DMS 273 (cell line): ENCODE measurements around the gene PRMT7.

Source experiments
- DNase-seq: peaks from one replicate; lab custom pipeline; 2025; ENCODE audit not compliant: unreplicated experiment; lab: John Stamatoyannopoulos, UW

PRMT7 gene

GRCh38 chr16:68361485-68361884 is 50.7 kb downstream of the PRMT7 start:
- no peak for DNase-seq

- DNase-seq: peak; percentile 57
Observed at GRCh38 chr16:68362262-68362913, 51.6 kb downstream of the PRMT7 start.

- DNase-seq: peak; percentile 39
Observed at GRCh38 chr16:68362947-68363657, 52.3 kb downstream of the PRMT7 start.

- no peak for DNase-seq
Observed at GRCh38 chr16:68363658-68364521, 53.1 kb downstream of the PRMT7 start.

GRCh38 chr16:68364561-68364998 is 53.8 kb downstream of the PRMT7 start:
- peak; percentile 48 for DNase-seq

GRCh38 chr16:68365167-68365817 is 54.5 kb downstream of the PRMT7 start:
- DNase-seq: peak; percentile 53

- DNase-seq: peak; percentile 88
Observed at GRCh38 chr16:68366062-68366461, 55.2 kb downstream of the PRMT7 start.

GRCh38 chr16:68367030-68367429 is 56.2 kb downstream of the PRMT7 start:
- peak; percentile 66 for DNase-seq

- no peak for DNase-seq
Observed at GRCh38 chr16:68367440-68367839, 56.6 kb downstream of the PRMT7 start.

- no peak for DNase-seq
Observed at GRCh38 chr16:68367891-68368290, 57.1 kb downstream of the PRMT7 start.

- no peak for DNase-seq
Observed at GRCh38 chr16:68368301-68368888, 57.6 kb downstream of the PRMT7 start.

GRCh38 chr16:68369168-68369567 is 58.3 kb downstream of the PRMT7 start:
- DNase-seq: no peak

GRCh38 chr16:68369697-68370580 is 59.1 kb downstream of the PRMT7 start:
- no peak for DNase-seq

- DNase-seq: no peak
Observed at GRCh38 chr16:68370581-68371275, 59.9 kb downstream of the PRMT7 start.

- no peak for DNase-seq
Observed at GRCh38 chr16:68371276-68371651, 60.4 kb downstream of the PRMT7 start.

GRCh38 chr16:68371706-68372380 is 61.0 kb downstream of the PRMT7 start:
- DNase-seq: no peak

GRCh38 chr16:68372381-68372720 is 61.5 kb downstream of the PRMT7 start:
- DNase-seq: no peak

GRCh38 chr16:68372806-68373205 is 62.0 kb downstream of the PRMT7 start:
- DNase-seq: no peak
